RPMI7951 (cell line): ENCODE results near the gene PIN1. TPM values are rescaled to one million over a fixed set of nuclear protein-coding genes. Genes with fewer than 3 reads are reported as not detected.

ENCODE experiments used
- DNase-seq: peaks from one replicate; pipeline ENCODE4 v3.0.0-alpha.2; 2012; ENCODE audit warnings: low read depth
- total RNA-seq: library from RNA; depleted of rRNA; stranded (reverse); fragments of >200 nt; shearing (Covaris generic); gene quantifications from 2 replicates; pipeline ENCODE4 v1.2.3, GENCODE V29; 2014

Gene PIN1
- total RNA-seq, 1 experiment from 2014 or later, result 137 TPM

GRCh38 chr19:9856609-9857008, 21.5 kb downstream of the PIN1 start:
- DNase-seq, result no peak

- DNase-seq, result no peak
Observed at GRCh38 chr19:9857076-9857721, 22.1 kb downstream of the PIN1 start.

GRCh38 chr19:9857920-9858746, 23.0 kb downstream of the PIN1 start:
- DNase-seq, result no peak

- no peak for DNase-seq
Observed at GRCh38 chr19:9858766-9859165, 23.6 kb downstream of the PIN1 start.

- DNase-seq, result no peak
Observed at GRCh38 chr19:9860407-9860806, 25.3 kb downstream of the PIN1 start.

- DNase-seq, result no peak
Observed at GRCh38 chr19:9861503-9861902, 26.4 kb downstream of the PIN1 start.

GRCh38 chr19:9862938-9863337, 27.8 kb downstream of the PIN1 start:
- no peak for DNase-seq

GRCh38 chr19:9863759-9864158, 28.6 kb downstream of the PIN1 start:
- DNase-seq, result no peak

GRCh38 chr19:9865732-9866501, 30.8 kb downstream of the PIN1 start:
- no peak for DNase-seq

GRCh38 chr19:9868983-9869617, 34.0 kb downstream of the PIN1 start:
- no peak for DNase-seq

- DNase-seq, result no peak
Observed at GRCh38 chr19:9871626-9872338, 36.7 kb downstream of the PIN1 start.

GRCh38 chr19:9872618-9873242, 37.6 kb downstream of the PIN1 start:
- no peak for DNase-seq

- DNase-seq, result no peak
Observed at GRCh38 chr19:9875031-9875627, 40.0 kb downstream of the PIN1 start.

- no peak for DNase-seq
Observed at GRCh38 chr19:9875796-9876195, 40.7 kb downstream of the PIN1 start.

- peak; percentile 66 for DNase-seq
Observed at GRCh38 chr19:9877780-9878510, 42.8 kb downstream of the PIN1 start.

- DNase-seq, result peak; percentile 35
Observed at GRCh38 chr19:9878511-9879196, 43.5 kb downstream of the PIN1 start.

GRCh38 chr19:9881720-9882119, 46.6 kb downstream of the PIN1 start:
- DNase-seq, result no peak

GRCh38 chr19:9883231-9883758, 48.2 kb downstream of the PIN1 start:
- peak; percentile 13 for DNase-seq

- no peak for DNase-seq
Observed at GRCh38 chr19:9883764-9884163, 48.6 kb downstream of the PIN1 start.
